K562 (cell line): ENCODE results near the gene SLITRK3. TPM values are rescaled to one million over a fixed set of nuclear protein-coding genes. Genes with fewer than 3 reads are reported as not detected.
A peak's percentile ranks its signal among the peaks of the same experiment; 100 is the strongest.

Experiments used
- ATAC-seq: fragments of 200-7000 bp; cut with Tn5 transposase; 3 replicates; pipeline ENCODE4 v1.9.1; 2020; ENCODE audit warnings: moderate library complexity
- Bru-seq: library from RNA; stranded (reverse); fragments of 400-500 nt; gene quantifications from one replicate; lab custom pipeline; 2021; lab: Mats Ljungman, UMichigan
- BruChase-seq, 2 experiments: library from RNA; stranded (reverse); fragments of 400-500 nt; gene quantifications; one replicate each; lab custom pipeline; 2021; lab: Mats Ljungman, UMichigan
- BruUV-seq: library from RNA; stranded (reverse); fragments of 400-500 nt; replicated peaks from 2 replicates; lab custom pipeline; 2021; lab: Mats Ljungman, UMichigan
- CTCF ChIA-PET: fragments of 300-600 bp; formaldehyde crosslinking; extraction: SDS; loops from one replicate; lab custom pipeline; 2021; ENCODE audit warnings: low intra/inter-chr PET ratio; lab: Yijun Ruan, JAX
- POLR2A ChIA-PET: fragments of 300-600, 350-650 bp; sonication (Branson Sonifier 250); formaldehyde crosslinking; extraction: SDS; loops from one replicate; lab custom pipeline; 2021; ENCODE audit warnings: antibody characterized with exemption, inconsistent platforms; lab: Yijun Ruan, JAX
- DNase-seq, 4 experiments: peaks; one replicate each; pipeline versions ENCODE4 v3.0.0 to v3.0.0-alpha.2; 2011 to 2018; ENCODE audit warnings: low spot score in 3 of 4, mixed read lengths in 3 of 4; ENCODE audit errors: extremely low read depth in 1 of 4
- FAIRE-seq: peaks from 2 replicates; lab custom pipeline; 2011; peaks lifted over from hg19 to GRCh38; lab: Jason Lieb, UNC
- H2AFZ ChIP-seq: 2 replicates; pipeline ENCODE4 v1.6.0; 2011; ENCODE audit warnings: low read depth, low read length, control low read depth, inconsistent platforms
- H3K27ac ChIP-seq: fragments of 200-600 bp; 3 replicates; pipeline ENCODE4 v1.8.0; 2011; ENCODE audit warnings: low read depth, mild to moderate bottlenecking, control low read depth, inconsistent platforms, low read length, moderate library complexity, mixed read lengths; ENCODE audit errors: extremely low read depth
- H3K27me3 ChIP-seq, 2 experiments: fragments of 300-600 bp in 1 of 2; 2 replicates in 1 of 2; 3 replicates in 1 of 2; pipeline versions ENCODE4 v1.6.0 to v1.8.0; 2011; ENCODE audit warnings: inconsistent platforms in 2 of 2, low read length in 2 of 2, mild to moderate bottlenecking in 1 of 2, mixed read lengths in 1 of 2, moderate library complexity in 1 of 2; ENCODE audit not compliant: control insufficient read depth in 2 of 2, insufficient read depth in 2 of 2
- H3K36me3 ChIP-seq: fragments of 300-600 bp; 3 replicates; pipeline ENCODE4 v1.8.0; 2011; ENCODE audit warnings: mild to moderate bottlenecking, low read length, inconsistent platforms; ENCODE audit not compliant: control insufficient read depth, insufficient read depth
- H3K4me1 ChIP-seq, 2 experiments: fragments of 200-600 bp in 1 of 2; replicated peaks in 1 of 2; 2 replicates in 1 of 2; 3 replicates in 1 of 2; pipeline versions ENCODE4 v1.5.1 to v1.8.0; 2011; ENCODE audit warnings: inconsistent platforms in 2 of 2, low read length in 2 of 2, mild to moderate bottlenecking in 1 of 2, mixed read lengths in 1 of 2, moderate library complexity in 1 of 2; ENCODE audit not compliant: control insufficient read depth in 2 of 2, insufficient read depth in 2 of 2
- H3K4me2 ChIP-seq: 2 replicates; pipeline ENCODE4 v1.6.1; 2011; ENCODE audit warnings: low read length, control low read depth, inconsistent platforms, mixed read lengths; ENCODE audit not compliant: insufficient read depth
- H3K4me3 ChIP-seq: fragments of 200-600 bp; sonication (generic), shearing (Covaris generic); 2 replicates; pipeline ENCODE4 v1.5.1; 2016; ENCODE audit warnings: control low read depth, inconsistent platforms
- H3K79me2 ChIP-seq: fragments of 200-600 bp; 3 replicates; pipeline ENCODE4 v1.8.0; 2011; ENCODE audit warnings: low read length, inconsistent platforms; ENCODE audit not compliant: control insufficient read depth, insufficient read depth
- H3K9ac ChIP-seq, 2 experiments: 2 replicates each; pipeline versions ENCODE4 v1.6.0 to v1.6.1; 2011; ENCODE audit warnings: low read depth in 2 of 2, low read length in 2 of 2, control low read depth in 1 of 2, inconsistent platforms in 1 of 2, mild to moderate bottlenecking in 1 of 2, mixed read lengths in 1 of 2; ENCODE audit not compliant: insufficient read depth in 1 of 2
- H3K9me1 ChIP-seq: one replicate; pipeline ENCODE4 v1.6.0; 2011; ENCODE audit warnings: inconsistent platforms, mild to moderate bottlenecking, low read length, moderate library complexity; ENCODE audit not compliant: control insufficient read depth, insufficient read depth
- H3K9me3 ChIP-seq: replicated peaks from 2 replicates; pipeline ENCODE4 v1.5.1; 2011; ENCODE audit warnings: low read depth, low read length, inconsistent platforms; ENCODE audit not compliant: control insufficient read depth, insufficient read depth
- H4K20me1 ChIP-seq: replicated peaks from 2 replicates; pipeline ENCODE4 v1.6.1; 2011; ENCODE audit warnings: low read length, inconsistent platforms, mixed read lengths; ENCODE audit not compliant: control insufficient read depth, insufficient read depth
- ARID4B ChIP-seq: sonication (generic); formaldehyde crosslinking; IDR thresholded peaks from 2 replicates; pipeline ENCODE4 v1.8.0; 2022; ENCODE audit warnings: mild to moderate bottlenecking, missing genetic modification reagents
- CC2D1A ChIP-seq: fragments of 450-650 bp; IDR thresholded peaks from 2 replicates; pipeline ENCODE4 v1.6.1; 2017; ENCODE audit warnings: mild to moderate bottlenecking
- EGR1 ChIP-seq: fragments of 450-650 bp; conservative IDR thresholded peaks from 2 replicates; pipeline ENCODE4 v1.6.1; 2017; ENCODE audit warnings: mild to moderate bottlenecking
- KLF13 ChIP-seq: fragments of 450-650 bp; IDR thresholded peaks from 2 replicates; pipeline ENCODE4 v1.6.1; 2016; ENCODE audit warnings: missing genetic modification characterization, low read depth, mild to moderate bottlenecking, missing compliant biosample characterization, moderate library complexity, borderline replicate concordance
- PTBP1 ChIP-seq: fragments of 200-400 bp; formaldehyde crosslinking; IDR thresholded peaks from 2 replicates; pipeline ENCODE4 v1.6.1; 2017; ENCODE audit warnings: low read depth, low read length
- STAG1 ChIP-seq: sonication (generic); formaldehyde crosslinking; IDR thresholded peaks from 2 replicates; pipeline ENCODE4 v1.5.0; 2020; ENCODE audit warnings: missing genetic modification reagents, borderline replicate concordance
- TAF7 ChIP-seq: fragments of 450-650 bp; IDR thresholded peaks from 2 replicates; pipeline ENCODE4 v1.6.1; 2016; ENCODE audit warnings: missing genetic modification characterization, missing compliant biosample characterization
- TCF7 ChIP-seq: sonication (generic); IDR thresholded peaks from 2 replicates; pipeline ENCODE4 v1.6.1; 2016; ENCODE audit warnings: antibody characterized with exemption, borderline replicate concordance
- ZNF23 ChIP-seq: fragments of 250-450 bp; sonication (Bioruptor Pico); IDR thresholded peaks from 2 replicates; pipeline ENCODE4 v1.4.0; 2020; ENCODE audit warnings: mild to moderate bottlenecking
- ZNF347 ChIP-seq: fragments of 450-650 bp; formaldehyde crosslinking; IDR thresholded peaks from 2 replicates; pipeline ENCODE4 v1.4.0; 2020; ENCODE audit warnings: low read depth, mild to moderate bottlenecking, moderate library complexity
- WGBS: fragments of 100-300 bp; shearing (Covaris generic); methylation state at CpG from one replicate; pipeline ENCODE4 v1.1.6; 2016; ENCODE audit warnings: low coverage, mixed read lengths; ENCODE audit not compliant: insufficient coverage; ENCODE audit errors: missing lambda C conversion rate; 5-methylcytosine and 5-hydroxymethylcytosine counted together
- in situ Hi-C: fragments of 300-500 bp; cut with MboI; formaldehyde crosslinking; loops from 4 replicates; pipeline ENCODE4 v1.15.0; 2018; ENCODE audit warnings: inconsistent platforms, mixed read lengths
- intact Hi-C: fragments of 100-400 bp; cut with micrococcal nuclease; formaldehyde crosslinking; loops from 2 replicates; pipeline ENCODE4 v1.14.2; 2022
- long read RNA-seq, 3 experiments: library from polyadenylated mRNA in 2 of 3; library from RNA in 1 of 3; unstranded in 2 of 3; stranded (forward) in 1 of 3; transcript quantifications; one replicate each; pipeline ENCODE4 v2.0.0, GENCODE V29; 2019 to 2022
- polyA minus RNA-seq, 3 experiments: library from RNA; depleted of rRNA, polyadenylated mRNA; stranded (reverse); fragments of >200 nt; gene quantifications; 2 replicates each; pipeline ENCODE4 v1.2.3, GENCODE V29; 2011
- polyA plus RNA-seq, 8 experiments: library from polyadenylated mRNA; depleted of rRNA in 4 of 8; stranded (reverse) in 5 of 8; unstranded in 3 of 8; fragments of >200 nt; fragmentation: Nextera tagmentation in 2 of 8; fragmentation: Illumina TruSeq in 1 of 8; extraction: Ambion mirVana in 2 of 8; extraction: Trizol in 1 of 8; gene quantifications; 2 replicates each; pipeline versions ENCODE4 v1.2.1 to v1.2.3, GENCODE V29; 2011 to 2014; ENCODE audit warnings: inconsistent platforms in 1 of 8, missing spikeins in 1 of 8
- total RNA-seq, 7 experiments: library from RNA; depleted of rRNA in 6 of 7; stranded (reverse); fragments of >200 nt in 6 of 7; fragmentation: Illumina TruSeq in 2 of 7; extraction: Trizol in 2 of 7; gene quantifications; 2 replicates each; pipeline versions ENCODE4 v1.2.1 to v1.2.3, GENCODE V29; 2011 to 2021; ENCODE audit warnings: low replicate concordance in 1 of 7

The SLITRK3 gene, protein sequence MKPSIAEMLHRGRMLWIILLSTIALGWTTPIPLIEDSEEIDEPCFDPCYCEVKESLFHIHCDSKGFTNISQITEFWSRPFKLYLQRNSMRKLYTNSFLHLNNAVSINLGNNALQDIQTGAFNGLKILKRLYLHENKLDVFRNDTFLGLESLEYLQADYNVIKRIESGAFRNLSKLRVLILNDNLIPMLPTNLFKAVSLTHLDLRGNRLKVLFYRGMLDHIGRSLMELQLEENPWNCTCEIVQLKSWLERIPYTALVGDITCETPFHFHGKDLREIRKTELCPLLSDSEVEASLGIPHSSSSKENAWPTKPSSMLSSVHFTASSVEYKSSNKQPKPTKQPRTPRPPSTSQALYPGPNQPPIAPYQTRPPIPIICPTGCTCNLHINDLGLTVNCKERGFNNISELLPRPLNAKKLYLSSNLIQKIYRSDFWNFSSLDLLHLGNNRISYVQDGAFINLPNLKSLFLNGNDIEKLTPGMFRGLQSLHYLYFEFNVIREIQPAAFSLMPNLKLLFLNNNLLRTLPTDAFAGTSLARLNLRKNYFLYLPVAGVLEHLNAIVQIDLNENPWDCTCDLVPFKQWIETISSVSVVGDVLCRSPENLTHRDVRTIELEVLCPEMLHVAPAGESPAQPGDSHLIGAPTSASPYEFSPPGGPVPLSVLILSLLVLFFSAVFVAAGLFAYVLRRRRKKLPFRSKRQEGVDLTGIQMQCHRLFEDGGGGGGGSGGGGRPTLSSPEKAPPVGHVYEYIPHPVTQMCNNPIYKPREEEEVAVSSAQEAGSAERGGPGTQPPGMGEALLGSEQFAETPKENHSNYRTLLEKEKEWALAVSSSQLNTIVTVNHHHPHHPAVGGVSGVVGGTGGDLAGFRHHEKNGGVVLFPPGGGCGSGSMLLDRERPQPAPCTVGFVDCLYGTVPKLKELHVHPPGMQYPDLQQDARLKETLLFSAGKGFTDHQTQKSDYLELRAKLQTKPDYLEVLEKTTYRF
- not detected in 2 replicates for total RNA-seq (2011; cell fraction: chromatin; rRNA removed; ENCODE audit: low replicate concordance)
- not detected in 2 replicates for total RNA-seq (2011; cell fraction: nucleolus; rRNA removed)
- total RNA-seq (2011; cell fraction: nucleoplasm; rRNA removed), result not detected in 2 replicates
- total RNA-seq (2014; rRNA removed), result not detected in 2 replicates
- total RNA-seq (2014; rRNA removed; fragmentation: Illumina TruSeq; extraction: Trizol), result not detected in 2 replicates
- not detected in 2 replicates for total RNA-seq (2015; rRNA removed; fragmentation: Illumina TruSeq; extraction: Trizol)
- total RNA-seq (2021), result not detected in 2 replicates
- not detected in 2 replicates for polyA plus RNA-seq (2011; rRNA removed)
- not detected in 2 replicates for polyA plus RNA-seq (2011; cell fraction: cytosol; rRNA removed)
- polyA plus RNA-seq (2011; cell fraction: nucleus; rRNA removed), result not detected in 2 replicates
- not detected in 2 replicates for polyA plus RNA-seq (2012)
- not detected in 2 replicates for polyA plus RNA-seq (2014; fragmentation: Illumina TruSeq; extraction: Trizol)
- not detected for polyA plus RNA-seq (2014; fragmentation: Nextera tagmentation; extraction: Ambion mirVana)
- not detected in 2 replicates for polyA plus RNA-seq (2014; rRNA removed)
- polyA minus RNA-seq (2011; rRNA and poly(A)+ RNA removed), result not detected in 2 replicates
- not detected in 2 replicates for polyA minus RNA-seq (2011; cell fraction: cytosol; rRNA and poly(A)+ RNA removed)
- polyA minus RNA-seq (2011; cell fraction: nucleus; rRNA and poly(A)+ RNA removed), result not detected in 2 replicates
- percentile 17 among the genes with signal in this experiment for Bru-seq, nascent RNA
- percentile 21 among the genes with signal in this experiment for BruChase-seq, experiment 1, labeled RNA remaining after a 2-hour chase
- percentile 19 among the genes with signal in this experiment for BruChase-seq, experiment 2, labeled RNA remaining after a 6-hour chase
- long read RNA-seq, experiment 1, result 0 reads
- long read RNA-seq, experiment 2, result 0 reads
- long read RNA-seq, experiment 3, result 0 reads

- FAIRE-seq (no peak), ATAC-seq (no peak), DNase-seq (no peak)
- intact Hi-C loops (no loop called here), in situ Hi-C loops (no loop called here)
- Histone ChIP-seq H3K4me2 (no peak within 1 kb of the TSS), H3K79me2 (no peaks in the 10 kb centered on the region), H3K9me1 (no peaks in the 10 kb centered on the region), H4K20me1 (no peaks in the 10 kb centered on the region), H3K4me1 (no peaks in the 10 kb centered on the region), H3K36me3 (no peaks in the 10 kb centered on the region), H2AFZ (no peak within 1 kb of the TSS), H3K4me3 (no peak within 1 kb of the TSS), H3K27ac (no peak within 1 kb of the TSS), H3K9ac (no peak within 1 kb of the TSS), H3K9me3 (no peaks in the 10 kb centered on the region), H3K27me3 (no peaks in the 10 kb centered on the region; a peak in 1 of 5 replicates)
- 2% methylated on average over 21 of the region's 43 CpGs for WGBS
- CTCF ChIA-PET, result no interaction called here
- BruUV-seq, result no TSS peak
- POLR2A ChIA-PET, result no interaction called here
- TF ChIP-seq STAG1 (CRISPR knock-in tag), result no peak
- no peak for TF ChIP-seq TCF7
- TF ChIP-seq ZNF23 (CRISPR knock-in tag), result no peak
- no peak for TF ChIP-seq EGR1
- TF ChIP-seq CC2D1A, result no peak
- no peak for TF ChIP-seq PTBP1
- TF ChIP-seq KLF13 (tag), result no peak
- TF ChIP-seq ARID4B, result no peak
- no peak for TF ChIP-seq ZNF347
- TF ChIP-seq TAF7 (tag), result no peak
Observed at GRCh38 chr3:165195640-165196576, at the start of gene SLITRK3. SLITRK3 (minus strand) TSS chr3:165196384; CDS start chr3:165190830, 5,554 bp downstream.
